Keratinocyte (primary cell): ENCODE data around the gene AIG1. TPM values are rescaled to one million over a fixed set of nuclear protein-coding genes. Genes with fewer than 3 reads are reported as not detected.

ENCODE experiments used
- DNase-seq: peaks from one replicate; pipeline ENCODE4 v3.0.0-alpha.2; 2011; ENCODE audit warnings: low read depth, missing footprints, low spot score
- FAIRE-seq: peaks from 2 replicates; lab custom pipeline; 2011; peaks lifted over from hg19 to GRCh38; lab: Jason Lieb, UNC
- H2AFZ ChIP-seq: 2 replicates; pipeline ENCODE4 v1.6.0; 2012; ENCODE audit warnings: low read length, control low read depth, inconsistent platforms; ENCODE audit not compliant: control insufficient read depth
- H3K27ac ChIP-seq: 2 replicates; pipeline ENCODE4 v1.5.1; 2011; ENCODE audit warnings: low read length; ENCODE audit not compliant: control insufficient read depth, insufficient read depth
- H3K27me3 ChIP-seq: 3 replicates; pipeline ENCODE4 v1.6.0; 2011; ENCODE audit warnings: low read length; ENCODE audit not compliant: control insufficient read depth, insufficient read depth; ENCODE audit errors: extremely low read depth
- H3K36me3 ChIP-seq, 2 experiments: 2 replicates in 1 of 2; 3 replicates in 1 of 2; pipeline ENCODE4 v1.5.1; 2011; ENCODE audit warnings: low read length in 2 of 2, mild to moderate bottlenecking in 1 of 2; ENCODE audit not compliant: control insufficient read depth in 2 of 2, insufficient read depth in 2 of 2; ENCODE audit errors: extremely low read depth in 1 of 2
- H3K4me1 ChIP-seq: 3 replicates; pipeline ENCODE4 v1.5.1; 2011; ENCODE audit warnings: low read length; ENCODE audit not compliant: control insufficient read depth, insufficient read depth; ENCODE audit errors: extremely low read depth
- H3K4me2 ChIP-seq: 3 replicates; pipeline ENCODE4 v1.6.0; 2011; ENCODE audit warnings: low read depth, low read length; ENCODE audit not compliant: control insufficient read depth, insufficient read depth; ENCODE audit errors: extremely low read depth
- H3K4me3 ChIP-seq, 3 experiments: fragments of 200-600 bp in 1 of 3; sonication (generic) in 1 of 3; 2 replicates in 2 of 3; 3 replicates in 1 of 3; pipeline ENCODE4 v1.5.1; 2011 to 2016; ENCODE audit warnings: low read length in 3 of 3, mild to moderate bottlenecking in 3 of 3, control low read depth in 2 of 3, inconsistent platforms in 1 of 3, low read depth in 1 of 3, mixed read lengths in 1 of 3, mixed run types in 1 of 3, moderate library complexity in 1 of 3; ENCODE audit not compliant: control insufficient read depth in 2 of 3, insufficient read depth in 2 of 3; ENCODE audit errors: extremely low read depth in 1 of 3
- H3K79me2 ChIP-seq: 2 replicates; pipeline ENCODE4 v1.6.0; 2012; ENCODE audit warnings: low read length; ENCODE audit not compliant: control insufficient read depth, insufficient read depth
- H3K9ac ChIP-seq: 3 replicates; pipeline ENCODE4 v1.6.0; 2011; ENCODE audit warnings: low read length; ENCODE audit not compliant: control insufficient read depth, insufficient read depth; ENCODE audit errors: extremely low read depth
- H3K9me1 ChIP-seq: 3 replicates; pipeline ENCODE4 v1.6.0; 2011; ENCODE audit warnings: low read length; ENCODE audit not compliant: control insufficient read depth, insufficient read depth; ENCODE audit errors: extremely low read depth
- H3K9me3 ChIP-seq: 2 replicates; pipeline ENCODE4 v1.5.1; 2012; ENCODE audit warnings: low read depth, low read length; ENCODE audit not compliant: control insufficient read depth
- H4K20me1 ChIP-seq: 3 replicates; pipeline ENCODE4 v1.6.0; 2011; ENCODE audit warnings: low read length; ENCODE audit not compliant: control insufficient read depth, insufficient read depth; ENCODE audit errors: extremely low read depth
- CTCF ChIP-seq, 3 experiments: IDR thresholded peaks in 1 of 3; conservative IDR thresholded peaks in 1 of 3; optimal IDR thresholded peaks in 1 of 3; 2 replicates in 2 of 3; 3 replicates in 1 of 3; pipeline versions ENCODE3 to v1.5.1; 2011; ENCODE audit warnings: low read length in 3 of 3, mild to moderate bottlenecking in 3 of 3, moderate library complexity in 2 of 3, control low read depth in 1 of 3, inconsistent platforms in 1 of 3; ENCODE audit not compliant: insufficient read depth in 2 of 3; ENCODE audit errors: extremely low read depth in 1 of 3
- EZH2 ChIP-seq: IDR thresholded peaks from one replicate; pipeline ENCODE4 v1.6.1; 2012; ENCODE audit warnings: inconsistent platforms, mild to moderate bottlenecking, low read length, moderate library complexity
- dilution Hi-C: fragments of 300-500 bp; cut with MboI; formaldehyde crosslinking; loops from one replicate; pipeline ENCODE4 v1.7.0; 2020; ENCODE audit warnings: low sequenced_read_pairs; ENCODE audit not compliant: extremely low pct_ligation_motif_present
- polyA plus RNA-seq, 5 experiments: library from polyadenylated mRNA; depleted of rRNA in 3 of 5; stranded (reverse) in 3 of 5; stranded (forward) in 1 of 5; unstranded in 1 of 5; fragments of >200 nt; gene quantifications; 1 replicate in 1 of 5; 2 replicates in 3 of 5; 3 replicates in 1 of 5; pipeline versions ENCODE4 v1.2.1 to v1.2.3, GENCODE V29; 2011 to 2012; ENCODE audit warnings: missing spikeins in 2 of 5, low read depth in 1 of 5, low replicate concordance in 1 of 5

The AIG1 gene
- polyA plus RNA-seq, 1 donor (not counting 4 experiments of a cell fraction or from before 2014, with no cell fraction given), result 77.1 TPM

DNA sequence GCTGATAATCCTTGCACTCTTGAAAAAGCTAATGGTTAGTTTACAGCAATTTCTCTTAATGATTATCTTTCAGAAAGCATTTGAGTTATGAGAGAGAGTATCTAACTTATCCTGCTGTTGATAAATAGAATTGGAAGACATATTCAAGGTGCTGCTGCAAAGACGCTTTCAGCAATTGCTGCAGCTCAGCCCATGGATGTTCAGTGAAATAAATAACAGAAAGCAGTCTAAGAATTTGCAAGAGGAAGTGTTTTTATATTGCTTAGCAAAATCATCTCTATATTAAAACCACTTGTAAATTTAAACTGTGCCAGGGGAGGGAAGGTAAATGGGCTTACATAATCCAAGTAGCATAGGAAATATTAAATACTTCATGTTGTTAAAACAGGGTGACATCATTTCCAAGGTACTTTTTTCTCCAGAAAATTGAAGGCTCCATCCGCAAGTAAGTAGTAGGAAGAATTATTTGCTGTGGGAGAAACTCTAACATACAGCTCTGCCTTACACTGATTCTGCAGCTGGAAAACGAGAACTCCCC is 201.3 kb downstream of the AIG1 start:
- Histone ChIP-seq H3K36me3 (no peaks in the 10 kb centered on the region), H3K9me1 (no peaks in the 10 kb centered on the region), H3K79me2 (no peaks in the 10 kb centered on the region), H3K9me3 (no peaks in the 10 kb centered on the region), H3K4me2 (no peak overlapping the region), H3K4me3 (no peak overlapping the region), H3K9ac (no peak overlapping the region), H4K20me1 (no peaks in the 10 kb centered on the region), H2AFZ (no peak overlapping the region), H3K27me3 (no peaks in the 10 kb centered on the region), H3K4me1 (peaks cover 5% of the 10 kb centered on the region), H3K27ac (no peak overlapping the region)
- dilution Hi-C loops, result no loop called here
- FAIRE-seq (no peak), DNase-seq (no peak)
- TF ChIP-seq CTCF (optimal IDR thresholded peaks at IDR 0.05 in 1 of 3, IDR thresholded peaks at IDR 0.05 in 1 of 3, conservative IDR thresholded peaks at IDR 0.05 in 1 of 3; ENCODE audit: extremely low read depth in 1 of 3, insufficient read depth in 2 of 3, low read length in 3 of 3), result no peak
- no peak for TF ChIP-seq EZH2

GRCh38 chr6:143262859-143263258 is 202.2 kb downstream of the AIG1 start:
- no peaks in the 10 kb centered on the region for H3K36me3 ChIP-seq
- no peak for TF ChIP-seq EZH2
- H3K79me2 ChIP-seq, result no peaks in the 10 kb centered on the region
- no peaks in the 10 kb centered on the region for H3K27me3 ChIP-seq
- FAIRE-seq (no peak), DNase-seq (no peak)
- no peak overlapping the region for H3K27ac ChIP-seq
- H3K9ac ChIP-seq, result no peak overlapping the region
- H3K4me1 ChIP-seq, result peaks cover 5% of the 10 kb centered on the region
- H4K20me1 ChIP-seq, result no peaks in the 10 kb centered on the region
- dilution Hi-C loops, result no loop called here
- no peak overlapping the region for H3K4me3 ChIP-seq
- no peak overlapping the region for H3K4me2 ChIP-seq
- no peaks in the 10 kb centered on the region for H3K9me3 ChIP-seq
- H2AFZ ChIP-seq, result no peak overlapping the region
- H3K9me1 ChIP-seq, result no peaks in the 10 kb centered on the region

- no peaks in the 10 kb centered on the region for H3K79me2 ChIP-seq
- FAIRE-seq, result no peak
- dilution Hi-C loops, result no loop called here
Observed at GRCh38 chr6:143264379-143264778, 203.7 kb downstream of the AIG1 start.

More at GRCh38 chr6:143264379-143264778, 203.7 kb downstream of the AIG1 start:
- no peaks in the 10 kb centered on the region for H3K9me1 ChIP-seq
- no peaks in the 10 kb centered on the region for H3K9me3 ChIP-seq
- H3K4me3 ChIP-seq, result no peak overlapping the region
- H3K27ac ChIP-seq, result no peak overlapping the region
- H3K4me2 ChIP-seq, result no peak overlapping the region
- TF ChIP-seq EZH2, result no peak
- no peak for TF ChIP-seq CTCF (optimal IDR thresholded peaks at IDR 0.05 in 1 of 3, IDR thresholded peaks at IDR 0.05 in 1 of 3, conservative IDR thresholded peaks at IDR 0.05 in 1 of 3; ENCODE audit: extremely low read depth in 1 of 3, insufficient read depth in 2 of 3, low read length in 3 of 3)
- DNase-seq, result no peak
- H2AFZ ChIP-seq, result no peak overlapping the region
- peaks cover 5% of the 10 kb centered on the region for H3K4me1 ChIP-seq
- no peaks in the 10 kb centered on the region for H3K27me3 ChIP-seq
- no peak overlapping the region for H3K9ac ChIP-seq
- H4K20me1 ChIP-seq, result no peaks in the 10 kb centered on the region
- no peaks in the 10 kb centered on the region for H3K36me3 ChIP-seq
